ENCODE measurements around the gene MCOLN2.

The MCOLN2 gene

GRCh38 chr1:84985365-84985764, 11.5 kb downstream of the MCOLN2 start:
- DNase-seq (ENCODE audit: low spot score), result no peak

GRCh38 chr1:84982395-84982794, 14.5 kb downstream of the MCOLN2 start:
- DNase-seq (ENCODE audit: low spot score), result no peak

- DNase-seq (ENCODE audit: low spot score), result no peak
Observed at GRCh38 chr1:84975035-84975434, 21.9 kb downstream of the MCOLN2 start.

- DNase-seq (ENCODE audit: low spot score), result no peak
Observed at GRCh38 chr1:84973498-84974334, 23.2 kb downstream of the MCOLN2 start.

GRCh38 chr1:84972377-84972987, 24.4 kb downstream of the MCOLN2 start:
- no peak for DNase-seq (ENCODE audit: low spot score)

- DNase-seq (ENCODE audit: low spot score), result no peak
Observed at GRCh38 chr1:84971957-84972356, 25.0 kb downstream of the MCOLN2 start.

GRCh38 chr1:84969489-84970250, 27.2 kb downstream of the MCOLN2 start:
- no peak for DNase-seq (ENCODE audit: low spot score)

- DNase-seq (ENCODE audit: low spot score), result no peak
Observed at GRCh38 chr1:84968865-84969264, 28.0 kb downstream of the MCOLN2 start.

GRCh38 chr1:84968101-84968500, 28.8 kb downstream of the MCOLN2 start:
- no peak for DNase-seq (ENCODE audit: low spot score)

- DNase-seq (ENCODE audit: low spot score), result no peak
Observed at GRCh38 chr1:84967666-84968065, 29.2 kb downstream of the MCOLN2 start.

- no peak for DNase-seq (ENCODE audit: low spot score)
Observed at GRCh38 chr1:84963021-84963420, 33.9 kb downstream of the MCOLN2 start.

- no peak for DNase-seq (ENCODE audit: low spot score)
Observed at GRCh38 chr1:84961316-84961715, 35.6 kb downstream of the MCOLN2 start.

- DNase-seq (ENCODE audit: low spot score), result no peak
Observed at GRCh38 chr1:84960371-84960770, 36.5 kb downstream of the MCOLN2 start.

- no peak for DNase-seq (ENCODE audit: low spot score)
Observed at GRCh38 chr1:84959294-84959693, 37.6 kb downstream of the MCOLN2 start.

GRCh38 chr1:84957966-84958365, 38.9 kb downstream of the MCOLN2 start:
- no peak for DNase-seq (ENCODE audit: low spot score)

GRCh38 chr1:84956655-84957054, 40.3 kb downstream of the MCOLN2 start:
- no peak for DNase-seq (ENCODE audit: low spot score)

- no peak for DNase-seq (ENCODE audit: low spot score)
Observed at GRCh38 chr1:84956097-84956496, 40.8 kb downstream of the MCOLN2 start.

- DNase-seq (ENCODE audit: low spot score), result no peak
Observed at GRCh38 chr1:84949664-84950063, 47.2 kb downstream of the MCOLN2 start.

- no peak for DNase-seq (ENCODE audit: low spot score)
Observed at GRCh38 chr1:84947536-84948410, 49.1 kb downstream of the MCOLN2 start.

GRCh38 chr1:84946631-84947030, 50.3 kb downstream of the MCOLN2 start:
- no peak for DNase-seq (ENCODE audit: low spot score)

- peak; percentile 94 for DNase-seq (ENCODE audit: low spot score)
Observed at GRCh38 chr1:84944767-84945486, 52.0 kb downstream of the MCOLN2 start.
